Esophagus squamous epithelium (tissue), 5 donors: ENCODE results near the gene SLC25A20. TPM values are rescaled to one million over a fixed set of nuclear protein-coding genes. Genes with fewer than 3 reads are reported as not detected.

Experiments used
- DNase-seq: peaks from one replicate; lab custom pipeline; 2025; lab: John Stamatoyannopoulos, UW
- H3K27ac ChIP-seq, 4 donors: fragments of 200-600 bp; sonication (generic); one replicate each; pipeline ENCODE4 v1.5.1; 2016 to 2019; ENCODE audit warnings: mild to moderate bottlenecking in 1 of 4
- H3K27me3 ChIP-seq, 4 donors: fragments of 200-600 bp; sonication (generic); 1 replicate in 3 of 4; 2 replicates in 1 of 4; pipeline versions ENCODE4 v1.5.1 to v1.6.0; 2017 to 2021; ENCODE audit warnings: antibody characterized with exemption in 1 of 4
- H3K36me3 ChIP-seq, 3 donors: fragments of 200-600 bp; sonication (generic); one replicate each; pipeline ENCODE4 v1.5.1; 2016 to 2019
- H3K4me1 ChIP-seq, 3 donors: fragments of 200-600 bp; sonication (generic); one replicate each; pipeline ENCODE4 v1.5.1; 2017 to 2019
- H3K4me3 ChIP-seq, 4 donors: fragments of 200-600 bp; sonication (generic); 1 replicate in 3 of 4; 2 replicates in 1 of 4; pipeline ENCODE4 v1.5.1; 2016 to 2019; ENCODE audit warnings: mild to moderate bottlenecking in 2 of 4, moderate library complexity in 1 of 4
- H3K9me3 ChIP-seq, 3 donors: fragments of 200-600 bp; sonication (generic); one replicate each; pipeline ENCODE4 v1.5.1; 2016 to 2019
- POLR2A ChIP-seq, 4 donors: fragments of 450-650 bp; IDR thresholded peaks; one replicate each; pipeline ENCODE4 v1.6.1; 2017; ENCODE audit warnings: antibody characterized with exemption in 4 of 4, mild to moderate bottlenecking in 4 of 4, moderate library complexity in 3 of 4
- WGBS, 2 donors: methylation state at CpG; one replicate each; pipeline ENCODE4 v1.1.5; 2018; 5-methylcytosine and 5-hydroxymethylcytosine counted together
- intact Hi-C: fragments of 100-400 bp; cut with DNase I; formaldehyde crosslinking; loops from one replicate; pipeline ENCODE4 v1.15.0; 2022
- total RNA-seq, 4 donors: library from RNA; depleted of rRNA; stranded (reverse); fragments of >200 nt; gene quantifications; one replicate each; pipeline ENCODE4 v1.1.0, GENCODE V29; 2016
- TF ChIP-seq, protein P1 (sequence below), 6 experiments: fragments of 450-650 bp in 4 of 6; fragments of 200-600 bp in 2 of 6; sonication (generic) in 2 of 6; IDR thresholded peaks; one replicate each; pipeline ENCODE4 v1.5.1; 2016 to 2019; ENCODE audit warnings: antibody characterized with exemption in 6 of 6, mild to moderate bottlenecking in 4 of 6, moderate library complexity in 4 of 6
- donor health status: DM: yes; HTN: yes; CAD: no.

Gene SLC25A20, protein sequence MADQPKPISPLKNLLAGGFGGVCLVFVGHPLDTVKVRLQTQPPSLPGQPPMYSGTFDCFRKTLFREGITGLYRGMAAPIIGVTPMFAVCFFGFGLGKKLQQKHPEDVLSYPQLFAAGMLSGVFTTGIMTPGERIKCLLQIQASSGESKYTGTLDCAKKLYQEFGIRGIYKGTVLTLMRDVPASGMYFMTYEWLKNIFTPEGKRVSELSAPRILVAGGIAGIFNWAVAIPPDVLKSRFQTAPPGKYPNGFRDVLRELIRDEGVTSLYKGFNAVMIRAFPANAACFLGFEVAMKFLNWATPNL
- 10 to 100 TPM in 2 of 4 donors, 1 to 10 TPM in 2; 4.2 to 19.6 (median 11.7) TPM for total RNA-seq

DNA sequence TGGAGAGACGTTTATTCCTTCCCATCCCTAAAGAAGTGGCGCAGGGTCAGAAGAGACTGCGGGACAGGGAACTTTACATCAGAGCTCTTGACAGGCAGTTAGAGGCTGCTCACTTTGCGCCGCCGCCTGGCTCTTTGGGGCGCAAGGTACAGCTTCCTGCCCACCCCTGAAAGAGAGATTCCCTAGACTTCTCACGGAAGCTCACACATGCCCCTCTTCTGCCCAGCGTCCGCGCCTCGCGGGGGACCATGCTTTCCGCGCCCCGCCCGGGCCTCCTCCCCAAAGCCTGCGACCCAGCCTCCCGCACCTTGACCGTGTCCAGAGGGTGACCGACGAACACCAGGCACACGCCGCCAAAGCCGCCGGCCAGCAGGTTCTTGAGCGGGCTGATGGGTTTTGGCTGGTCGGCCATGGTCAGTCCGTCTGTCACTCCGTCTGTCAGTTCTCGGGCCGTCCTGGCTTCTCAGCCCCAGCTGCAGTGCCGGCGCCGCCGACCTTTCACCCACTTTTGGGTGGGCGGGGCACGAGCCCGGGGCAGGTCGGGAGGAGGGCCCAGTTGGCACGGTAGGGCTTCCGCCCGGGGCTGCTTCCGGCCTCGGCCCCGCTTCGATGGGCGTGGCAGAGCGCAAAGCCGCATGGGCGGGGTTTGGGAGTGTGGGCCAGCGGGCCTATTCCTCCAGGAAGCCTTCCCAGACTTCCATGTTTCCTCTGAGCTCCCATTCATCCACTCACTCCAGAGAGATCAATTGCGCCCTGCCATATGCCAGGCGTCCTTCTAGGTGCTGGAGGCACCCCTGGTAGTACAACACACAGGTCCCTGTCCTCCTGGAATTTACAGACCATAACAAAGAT is at the start of gene SLC25A20:
SLC25A20 (minus strand) TSS at position 500 of the 852 bp plus-strand sequence; CDS start at position 412, 88 bp downstream.
- TF ChIP-seq POLR2A (IDR thresholded peaks at IDR 0.05) = peak in 1 of 4 donors; percentile 50
- TF ChIP-seq, protein P1, sequence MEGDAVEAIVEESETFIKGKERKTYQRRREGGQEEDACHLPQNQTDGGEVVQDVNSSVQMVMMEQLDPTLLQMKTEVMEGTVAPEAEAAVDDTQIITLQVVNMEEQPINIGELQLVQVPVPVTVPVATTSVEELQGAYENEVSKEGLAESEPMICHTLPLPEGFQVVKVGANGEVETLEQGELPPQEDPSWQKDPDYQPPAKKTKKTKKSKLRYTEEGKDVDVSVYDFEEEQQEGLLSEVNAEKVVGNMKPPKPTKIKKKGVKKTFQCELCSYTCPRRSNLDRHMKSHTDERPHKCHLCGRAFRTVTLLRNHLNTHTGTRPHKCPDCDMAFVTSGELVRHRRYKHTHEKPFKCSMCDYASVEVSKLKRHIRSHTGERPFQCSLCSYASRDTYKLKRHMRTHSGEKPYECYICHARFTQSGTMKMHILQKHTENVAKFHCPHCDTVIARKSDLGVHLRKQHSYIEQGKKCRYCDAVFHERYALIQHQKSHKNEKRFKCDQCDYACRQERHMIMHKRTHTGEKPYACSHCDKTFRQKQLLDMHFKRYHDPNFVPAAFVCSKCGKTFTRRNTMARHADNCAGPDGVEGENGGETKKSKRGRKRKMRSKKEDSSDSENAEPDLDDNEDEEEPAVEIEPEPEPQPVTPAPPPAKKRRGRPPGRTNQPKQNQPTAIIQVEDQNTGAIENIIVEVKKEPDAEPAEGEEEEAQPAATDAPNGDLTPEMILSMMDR (IDR thresholded peaks at IDR 0.05) = peak in 1 of 6 experiments; percentile 18
- Histone ChIP-seq H3K27ac (peak within 1 kb of the TSS; percentile 69 to 89 (median 84)), H3K36me3 (no peaks in the 10 kb centered on the region), H3K27me3 (no peaks in the 10 kb centered on the region), H3K4me1 (peaks cover 9 to 24% (median 18%) of the 10 kb centered on the region in 3 donors), H3K9me3 (no peaks in the 10 kb centered on the region), H3K4me3 (peak within 1 kb of the TSS; percentile 71 to 87 (median 76))
- intact Hi-C loops = no loop called here
- DNase-seq = peak; percentile 47
- WGBS, 2 donors = 3% methylated on average over 23 to 31 of the region's 54 CpGs

DNA sequence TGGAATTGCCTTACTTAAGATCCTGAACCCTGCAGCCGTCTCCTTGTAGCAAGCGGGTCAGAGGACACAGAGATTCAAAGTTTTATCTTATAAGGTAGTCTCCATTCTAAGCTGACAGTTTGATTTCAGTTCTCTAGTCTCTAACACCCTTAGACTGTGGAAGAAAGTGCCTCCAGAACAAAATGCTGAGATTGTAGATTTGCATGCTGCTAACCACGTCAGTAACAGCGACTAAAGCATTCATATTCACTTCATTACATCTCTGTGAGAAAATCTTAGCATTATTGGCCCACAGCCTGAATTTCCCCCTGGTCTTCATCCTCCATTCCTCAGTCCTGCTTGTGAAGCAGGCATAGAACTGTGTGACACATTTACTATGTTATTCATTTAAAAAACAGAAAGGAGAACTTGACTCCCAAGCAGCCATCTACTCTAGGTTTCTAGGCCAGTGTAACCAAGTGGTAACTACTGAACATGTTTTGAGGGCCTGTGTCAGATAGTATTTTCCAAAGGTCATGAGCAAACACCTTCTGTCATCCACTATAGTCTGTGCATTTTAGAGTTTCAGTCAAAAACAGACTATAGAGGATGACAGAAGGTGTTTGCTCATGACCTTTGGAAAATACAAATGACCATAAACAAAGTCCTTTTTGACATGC is 47.3 kb upstream of the SLC25A20 start:
- H3K27me3 ChIP-seq = no peaks in the 10 kb centered on the region
- intact Hi-C loops = no loop called here
- WGBS, 2 donors = 73 to 89% methylated on average over 4 of the region's 4 CpGs
- H3K27ac ChIP-seq = no peak overlapping the region
- H3K9me3 ChIP-seq = no peaks in the 10 kb centered on the region
- no peak overlapping the region for H3K4me3 ChIP-seq
- TF ChIP-seq, protein P1 (IDR thresholded peaks at IDR 0.05) = no peak
- TF ChIP-seq POLR2A (IDR thresholded peaks at IDR 0.05) = no peak
- no peak for DNase-seq
- H3K4me1 ChIP-seq = peaks cover 0 to 12% (median 0%) of the 10 kb centered on the region in 3 donors
- peaks cover 0 to 53% (median 0%) of the 10 kb centered on the region in 3 donors for H3K36me3 ChIP-seq

DNA sequence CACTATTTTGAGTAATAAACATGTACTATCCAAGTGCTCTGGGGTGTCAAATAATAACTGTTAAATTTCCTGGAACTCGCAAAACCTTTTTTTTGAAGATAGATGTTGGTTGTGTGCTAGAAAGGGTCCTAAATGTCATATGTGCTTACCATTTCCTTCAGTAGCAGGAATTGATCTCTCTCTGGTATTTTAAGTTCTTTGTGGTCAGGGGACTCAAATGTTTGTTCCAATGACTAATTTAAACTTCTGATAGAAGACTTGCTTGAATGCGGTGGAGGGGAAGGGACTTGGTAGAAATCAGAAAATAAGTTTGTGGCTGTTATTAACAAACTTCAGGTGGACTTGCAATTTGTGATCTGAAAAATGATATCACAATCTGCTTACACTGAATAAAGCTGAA is 46.8 kb upstream of the SLC25A20 start:
- DNase-seq = no peak
- no peak for TF ChIP-seq POLR2A (IDR thresholded peaks at IDR 0.05)
- TF ChIP-seq, protein P1 (IDR thresholded peaks at IDR 0.05) = no peak
- no peak overlapping the region for H3K27ac ChIP-seq
- H3K9me3 ChIP-seq = no peaks in the 10 kb centered on the region
- H3K27me3 ChIP-seq = no peaks in the 10 kb centered on the region
- 70 to 100% methylated on average over 2 of the region's 2 CpGs for WGBS, 2 donors
- H3K4me3 ChIP-seq = no peak overlapping the region
- intact Hi-C loops = no loop called here
- peaks cover 0 to 12% (median 0%) of the 10 kb centered on the region in 3 donors for H3K4me1 ChIP-seq
- peaks cover 0 to 53% (median 0%) of the 10 kb centered on the region in 3 donors for H3K36me3 ChIP-seq

DNA sequence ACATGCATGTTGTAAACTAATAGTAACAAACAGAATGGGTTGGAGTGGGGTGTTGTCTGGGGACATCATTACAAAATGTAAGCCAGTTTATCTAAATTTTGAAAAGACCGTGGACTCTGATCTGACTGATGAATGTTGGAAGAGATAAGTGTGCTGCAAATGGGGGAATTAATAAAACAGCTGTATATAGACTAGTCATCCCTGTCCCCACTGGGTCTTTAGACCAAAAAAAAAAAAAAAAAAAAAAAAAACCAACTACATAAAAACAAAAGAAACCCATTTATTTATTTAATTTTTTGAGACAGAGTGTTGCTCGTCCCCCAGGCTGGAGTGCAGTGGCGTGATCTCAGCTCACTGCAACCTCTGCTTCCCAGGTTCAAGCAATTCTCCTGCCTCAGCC is 40.0 kb upstream of the SLC25A20 start:
- no peak for DNase-seq
- H3K9me3 ChIP-seq = no peaks in the 10 kb centered on the region
- no peak overlapping the region for H3K27ac ChIP-seq
- intact Hi-C loops = no loop called here
- H3K36me3 ChIP-seq = peaks cover 0 to 46% (median 5%) of the 10 kb centered on the region in 3 donors
- 86 to 95% methylated on average over 3 of the region's 3 CpGs for WGBS, 2 donors
- no peaks in the 10 kb centered on the region for H3K27me3 ChIP-seq
- no peak overlapping the region for H3K4me3 ChIP-seq
- TF ChIP-seq, protein P1 (IDR thresholded peaks at IDR 0.05) = no peak
- no peak for TF ChIP-seq POLR2A (IDR thresholded peaks at IDR 0.05)
- H3K4me1 ChIP-seq = peaks cover 0 to 4% (median 0%) of the 10 kb centered on the region in 3 donors
